AG08395 (cell line): ENCODE data around the gene MAP4K2.

Experiments
- DNase-seq: peaks from one replicate; pipeline ENCODE4 v3.0.0; 2012; ENCODE audit warnings: mixed read lengths, low spot score

Gene MAP4K2

GRCh38 chr11:64791781-64792291, 11.2 kb downstream of the MAP4K2 start:
- no peak for DNase-seq

- no peak for DNase-seq
These were observed 12.6 kb downstream of the MAP4K2 start for GRCh38 chr11:64790205-64791095.

GRCh38 chr11:64789331-64790204, 13.4 kb downstream of the MAP4K2 start:
- DNase-seq = no peak

GRCh38 chr11:64788321-64789215, 14.4 kb downstream of the MAP4K2 start:
- no peak for DNase-seq

GRCh38 chr11:64787526-64788320, 15.3 kb downstream of the MAP4K2 start:
- peak; percentile 72 for DNase-seq

GRCh38 chr11:64786308-64786707, 16.7 kb downstream of the MAP4K2 start:
- DNase-seq = no peak

GRCh38 chr11:64784813-64785581, 18.0 kb downstream of the MAP4K2 start:
- no peak for DNase-seq

GRCh38 chr11:64778473-64779298, 24.3 kb downstream of the MAP4K2 start, which contains the start of gene SF1:
Gene SF1 (minus strand): TSS chr11:64778542. CDS start chr11:64778392, 150 bp downstream.
- DNase-seq = peak; percentile 99

GRCh38 chr11:64778223-64778472, 24.9 kb downstream of the MAP4K2 start:
- DNase-seq = no peak

GRCh38 chr11:64777449-64778222, 25.4 kb downstream of the MAP4K2 start:
- peak; percentile 99 for DNase-seq

GRCh38 chr11:64776875-64777274, 26.1 kb downstream of the MAP4K2 start:
- DNase-seq = no peak

GRCh38 chr11:64776425-64776824, 26.6 kb downstream of the MAP4K2 start:
- DNase-seq = no peak

GRCh38 chr11:64774144-64774543, 28.9 kb downstream of the MAP4K2 start:
- no peak for DNase-seq

GRCh38 chr11:64772303-64773018, 30.6 kb downstream of the MAP4K2 start:
- DNase-seq = no peak

GRCh38 chr11:64771861-64772260, 31.2 kb downstream of the MAP4K2 start:
- no peak for DNase-seq

GRCh38 chr11:64770120-64770519, 32.9 kb downstream of the MAP4K2 start:
- no peak for DNase-seq

- DNase-seq = no peak
These were observed 33.7 kb downstream of the MAP4K2 start for GRCh38 chr11:64769283-64769682.

GRCh38 chr11:64768300-64768694, 34.7 kb downstream of the MAP4K2 start:
- no peak for DNase-seq
